OCI-LY7 (cell line): ENCODE results near the gene RDH16. TPM values are rescaled to one million over a fixed set of nuclear protein-coding genes. Genes with fewer than 3 reads are reported as not detected.
"Not testable (repeated sequence)": the region's sequence is repeated elsewhere in the genome, so short reads cannot be mapped to it uniquely, and the experiment has no call there.

Experiments used
- BruUV-seq: library from RNA; stranded (reverse); fragments of 400-500 nt; replicated peaks from 2 replicates; lab custom pipeline; 2021; lab: Mats Ljungman, UMichigan
- CTCF ChIA-PET: fragments of 300-600 bp; sonication (Branson Sonifier 250); formaldehyde crosslinking; loops from one replicate; lab custom pipeline; 2022; ENCODE audit warnings: antibody characterized with exemption; ENCODE audit not compliant: unreplicated experiment; lab: Charles Lee
- POLR2A ChIA-PET: fragments of 300-600 bp; sonication (Branson Sonifier 250); formaldehyde crosslinking; loops from one replicate; lab custom pipeline; 2022; ENCODE audit warnings: antibody characterized with exemption; lab: Charles Lee
- DNase-seq: peaks from one replicate; pipeline ENCODE4 v3.0.0-alpha.2; 2015; ENCODE audit warnings: low spot score
- H2AFZ ChIP-seq: fragments of 200-600 bp; sonication (generic), shearing (Covaris generic); 2 replicates; pipeline ENCODE4 v1.6.1; 2014; ENCODE audit warnings: mild to moderate bottlenecking, antibody characterized with exemption, low read length, moderate library complexity
- H3K27ac ChIP-seq: fragments of 200-600 bp; sonication (generic); 2 replicates; pipeline ENCODE4 v1.5.1; 2014; ENCODE audit warnings: mixed run types, low read depth, mild to moderate bottlenecking, moderate library complexity, low read length, inconsistent platforms; ENCODE audit not compliant: poor library complexity, severe bottlenecking
- H3K36me3 ChIP-seq: fragments of 200-600 bp; sonication (generic); 2 replicates; pipeline ENCODE4 v1.6.1; 2014; ENCODE audit warnings: mild to moderate bottlenecking, antibody characterized with exemption, low read length, moderate library complexity, mixed read lengths; ENCODE audit not compliant: insufficient read depth
- H3K4me1 ChIP-seq: fragments of 200-600 bp; sonication (generic); 2 replicates; pipeline ENCODE4 v1.5.1; 2014; ENCODE audit warnings: mild to moderate bottlenecking, low read length; ENCODE audit not compliant: insufficient read depth, poor library complexity, severe bottlenecking
- H3K4me2 ChIP-seq: fragments of 200-600 bp; sonication (generic); 2 replicates; pipeline ENCODE4 v1.6.1; 2014; ENCODE audit warnings: mild to moderate bottlenecking, low read length
- H3K4me3 ChIP-seq: fragments of 200-600 bp; sonication (generic); 2 replicates; pipeline ENCODE4 v1.5.1; 2014; ENCODE audit warnings: mild to moderate bottlenecking, low read depth, low read length; ENCODE audit not compliant: poor library complexity, severe bottlenecking
- H3K79me2 ChIP-seq: fragments of 200-600 bp; sonication (generic); 2 replicates; pipeline ENCODE4 v1.6.1; 2016; ENCODE audit warnings: low read depth, mild to moderate bottlenecking, low read length, moderate library complexity, mixed read lengths; ENCODE audit not compliant: insufficient read depth
- H3K9me2 ChIP-seq: fragments of 200-600 bp; sonication (generic); 2 replicates; pipeline ENCODE4 v1.6.1; 2016; ENCODE audit warnings: mild to moderate bottlenecking, low read length, mixed read lengths; ENCODE audit not compliant: insufficient read depth
- H3K9me3 ChIP-seq: fragments of 200-600 bp; sonication (generic); 2 replicates; pipeline ENCODE4 v1.6.1; 2014; ENCODE audit warnings: mild to moderate bottlenecking, mixed run types, low read length, mixed read lengths
- H4K20me1 ChIP-seq: fragments of 200-600 bp; sonication (generic); 2 replicates; pipeline ENCODE4 v1.6.1; 2014; ENCODE audit warnings: mild to moderate bottlenecking, antibody characterized with exemption, low read length, moderate library complexity, mixed read lengths; ENCODE audit not compliant: insufficient read depth
- CTCF ChIP-seq: fragments of 200-600 bp; sonication (generic); conservative IDR thresholded peaks from 2 replicates; pipeline ENCODE4 v1.5.1; 2014; ENCODE audit warnings: mild to moderate bottlenecking, antibody characterized with exemption, low read length, moderate library complexity, mixed read lengths
- EZH2phosphoT487 ChIP-seq: fragments of 200-600 bp; sonication (generic); IDR thresholded peaks from 2 replicates; pipeline ENCODE4 v1.6.1; 2018; ENCODE audit warnings: low read depth, borderline replicate concordance, mild to moderate bottlenecking, mixed run types, antibody characterized with exemption, low read length, moderate library complexity, mixed read lengths
- intact Hi-C: fragments of 100-400 bp; cut with micrococcal nuclease; formaldehyde crosslinking; loops from one replicate; pipeline ENCODE4 v1.10.0; 2022; ENCODE audit not compliant: unreplicated experiment
- total RNA-seq, 2 experiments: library from RNA; depleted of rRNA in 1 of 2; stranded (reverse); fragments of >200 nt in 1 of 2; shearing (Covaris generic) in 1 of 2; gene quantifications; 2 replicates each; pipeline ENCODE4 v1.2.3, GENCODE V29; 2014 to 2022

The RDH16 gene
- total RNA-seq, 2 experiments from 2014 or later, result 0.06 to 0.13 TPM

- CTCF ChIA-PET, H3K9me3 ChIP-seq, H3K27ac ChIP-seq, H3K4me2 ChIP-seq, H3K4me3 ChIP-seq, POLR2A ChIA-PET, H4K20me1 ChIP-seq, H3K36me3 ChIP-seq, BruUV-seq, DNase-seq, H2AFZ ChIP-seq, intact Hi-C loops, H3K79me2 ChIP-seq, H3K4me1 ChIP-seq, H3K9me2 ChIP-seq: not testable (repeated sequence)
Observed at GRCh38 chr12:56965124-56965523, 7.7 kb upstream of the RDH16 start.

- H4K20me1 ChIP-seq, H3K4me3 ChIP-seq, H3K9me3 ChIP-seq, BruUV-seq, H3K4me1 ChIP-seq, POLR2A ChIA-PET, H3K4me2 ChIP-seq, H3K27ac ChIP-seq, H3K79me2 ChIP-seq, H3K36me3 ChIP-seq, H2AFZ ChIP-seq, H3K9me2 ChIP-seq, intact Hi-C loops, CTCF ChIA-PET, DNase-seq: not testable (repeated sequence)
Observed at GRCh38 chr12:56963557-56963956, 6.1 kb upstream of the RDH16 start.

- CTCF ChIA-PET, H3K9me2 ChIP-seq, H3K36me3 ChIP-seq, H3K4me1 ChIP-seq, H3K4me2 ChIP-seq, H3K4me3 ChIP-seq, H4K20me1 ChIP-seq, BruUV-seq, H2AFZ ChIP-seq, H3K27ac ChIP-seq, POLR2A ChIA-PET, intact Hi-C loops, DNase-seq, H3K79me2 ChIP-seq, H3K9me3 ChIP-seq: not testable (repeated sequence)
Observed at GRCh38 chr12:56962247-56962646, 4.8 kb upstream of the RDH16 start.

GRCh38 chr12:56958422-56958821 lies 1.0 kb upstream of the RDH16 start:
- TF ChIP-seq EZH2phosphoT487 (no peak), CTCF (no peak)
- Histone ChIP-seq H3K79me2 (no peaks in the 10 kb centered on the region), H3K9me3 (no peaks in the 10 kb centered on the region), H4K20me1 (no peaks in the 10 kb centered on the region), H3K4me3 (no peak overlapping the region), H3K27ac (no peak overlapping the region), H3K36me3 (no peaks in the 10 kb centered on the region), H3K4me2 (no peak overlapping the region), H3K4me1 (no peaks in the 10 kb centered on the region), H2AFZ (no peak overlapping the region), H3K9me2 (no peaks in the 10 kb centered on the region)
- DNase-seq, result no peak
- POLR2A ChIA-PET, result no interaction called here
- intact Hi-C loops, result no loop called here
- CTCF ChIA-PET, result no interaction called here
- BruUV-seq, result no TSS peak
